H9 (cell line): ENCODE data around the gene MBP. TPM values are rescaled to one million over a fixed set of nuclear protein-coding genes. Genes with fewer than 3 reads are reported as not detected.

ENCODE experiments used
- DNase-seq: peaks from one replicate; pipeline ENCODE4 v3.0.0-alpha.2; 2017
- H2AFZ ChIP-seq: one replicate; pipeline ENCODE4 v1.6.1; 2013; ENCODE audit warnings: mild to moderate bottlenecking, low read length, control low read depth, moderate library complexity
- H2AK5ac ChIP-seq: 2 replicates; pipeline ENCODE4 v1.6.1; 2013; ENCODE audit warnings: low read length, control low read depth, mixed read lengths; ENCODE audit not compliant: insufficient read length
- H2BK120ac ChIP-seq: one replicate; pipeline ENCODE4 v1.6.1; 2013; ENCODE audit warnings: low read depth, mild to moderate bottlenecking, low read length, control low read depth, inconsistent platforms; ENCODE audit not compliant: poor library complexity, severe bottlenecking
- H2BK12ac ChIP-seq: 2 replicates; pipeline ENCODE4 v1.6.1; 2013; ENCODE audit warnings: low read length, control low read depth, mixed read lengths, low read depth; ENCODE audit not compliant: insufficient read length
- H2BK15ac ChIP-seq: 2 replicates; pipeline ENCODE4 v1.6.1; 2013; ENCODE audit warnings: low read depth, low read length, control low read depth
- H2BK20ac ChIP-seq: one replicate; pipeline ENCODE4 v1.6.1; 2013; ENCODE audit warnings: low read depth, mild to moderate bottlenecking, low read length, control low read depth, inconsistent platforms; ENCODE audit not compliant: poor library complexity, severe bottlenecking
- H2BK5ac ChIP-seq: 2 replicates; pipeline ENCODE4 v1.6.1; 2013; ENCODE audit warnings: low read length, control low read depth, mixed read lengths; ENCODE audit not compliant: insufficient read length
- H3K14ac ChIP-seq: 2 replicates; pipeline ENCODE4 v1.6.1; 2013; ENCODE audit warnings: low read length, control low read depth; ENCODE audit not compliant: insufficient read depth
- H3K18ac ChIP-seq: 2 replicates; pipeline ENCODE4 v1.6.1; 2013; ENCODE audit warnings: low read depth, mild to moderate bottlenecking, mixed read lengths, low read length, control low read depth; ENCODE audit not compliant: insufficient read length
- H3K23ac ChIP-seq: 2 replicates; pipeline ENCODE4 v1.6.1; 2013; ENCODE audit warnings: low read length, control low read depth, mixed read lengths, low read depth; ENCODE audit not compliant: insufficient read length
- H3K23me2 ChIP-seq: 2 replicates; pipeline ENCODE4 v1.6.1; 2013; ENCODE audit warnings: low read depth, mild to moderate bottlenecking, mixed read lengths, low read length, control low read depth; ENCODE audit not compliant: insufficient read length, poor library complexity, severe bottlenecking
- H3K27ac ChIP-seq: 2 replicates; pipeline ENCODE4 v1.5.1; 2013; ENCODE audit warnings: low read length, control low read depth, mixed read lengths, low read depth; ENCODE audit not compliant: insufficient read length
- H3K27me3 ChIP-seq: 2 replicates; pipeline ENCODE4 v1.6.1; 2013; ENCODE audit warnings: low read length, control low read depth, inconsistent platforms; ENCODE audit not compliant: insufficient read depth
- H3K4ac ChIP-seq: 2 replicates; pipeline ENCODE4 v1.6.1; 2013; ENCODE audit warnings: low read depth, mild to moderate bottlenecking, control low read depth, inconsistent platforms, low read length, moderate library complexity
- H3K4me1 ChIP-seq: 2 replicates; pipeline ENCODE4 v1.6.1; 2013; ENCODE audit warnings: low read length, control low read depth, inconsistent platforms; ENCODE audit not compliant: insufficient read depth
- H3K4me2 ChIP-seq: 2 replicates; pipeline ENCODE4 v1.6.1; 2013; ENCODE audit warnings: low read length, control low read depth, mixed read lengths; ENCODE audit not compliant: insufficient read length, insufficient read depth
- H3K56ac ChIP-seq: 2 replicates; pipeline ENCODE4 v1.6.1; 2013; ENCODE audit warnings: low read depth, mild to moderate bottlenecking, mixed read lengths, low read length, control low read depth; ENCODE audit not compliant: insufficient read length
- H3K79me1 ChIP-seq: 2 replicates; pipeline ENCODE4 v1.6.1; 2013; ENCODE audit warnings: low read depth, mild to moderate bottlenecking, moderate library complexity, low read length, control low read depth, inconsistent platforms; ENCODE audit not compliant: insufficient read depth, poor library complexity, severe bottlenecking
- H3K79me2 ChIP-seq: 2 replicates; pipeline ENCODE4 v1.6.1; 2013; ENCODE audit warnings: low read length, control low read depth, inconsistent platforms; ENCODE audit not compliant: insufficient read depth
- H3K9ac ChIP-seq: 2 replicates; pipeline ENCODE4 v1.6.1; 2013; ENCODE audit warnings: low read length, control low read depth, mixed read lengths; ENCODE audit not compliant: insufficient read length; ENCODE audit errors: extremely low read depth
- H3K9me3 ChIP-seq: one replicate; pipeline ENCODE4 v1.6.1; 2013; ENCODE audit warnings: low read depth, low read length, inconsistent platforms; ENCODE audit not compliant: control insufficient read depth
- H3T11ph ChIP-seq: one replicate; pipeline ENCODE4 v1.6.1; 2013; ENCODE audit warnings: mild to moderate bottlenecking, low read length, control low read depth, inconsistent platforms
- H4K20me1 ChIP-seq: one replicate; pipeline ENCODE4 v1.6.1; 2013; ENCODE audit not compliant: control insufficient read depth, insufficient read length, insufficient read depth
- H4K5ac ChIP-seq: 2 replicates; pipeline ENCODE4 v1.6.1; 2013; ENCODE audit warnings: low read depth, mild to moderate bottlenecking, mixed read lengths, low read length, control low read depth; ENCODE audit not compliant: insufficient read length
- H4K8ac ChIP-seq: replicated peaks from 2 replicates; pipeline ENCODE4 v1.6.1; 2013; ENCODE audit warnings: low read length, control low read depth, mixed read lengths, low read depth; ENCODE audit not compliant: insufficient read length
- H4K91ac ChIP-seq: 2 replicates; pipeline ENCODE4 v1.6.1; 2013; ENCODE audit warnings: low read depth, mild to moderate bottlenecking, moderate library complexity, mixed read lengths, low read length, control low read depth; ENCODE audit not compliant: insufficient read length
- H3K27ac Mint-ChIP-seq, 3 experiments: 2 replicates in 2 of 3; 3 replicates in 1 of 3; pipeline ENCODE4 v1.8.0; 2020 to 2021; ENCODE audit warnings: mixed read lengths in 3 of 3, mild to moderate bottlenecking in 1 of 3, moderate library complexity in 1 of 3
- H3K27me3 Mint-ChIP-seq: 2 replicates; pipeline ENCODE4 v1.8.0; 2021; ENCODE audit warnings: low read depth, mild to moderate bottlenecking, moderate library complexity, mixed read lengths
- H3K36me3 Mint-ChIP-seq, 3 experiments: 2 replicates in 2 of 3; 3 replicates in 1 of 3; pipeline ENCODE4 v1.8.0; 2020 to 2021; ENCODE audit warnings: low read depth in 3 of 3, mixed read lengths in 3 of 3; ENCODE audit not compliant: insufficient read depth in 1 of 3
- H3K4me1 Mint-ChIP-seq, 2 experiments: 2 replicates each; pipeline ENCODE4 v1.8.0; 2020; ENCODE audit warnings: mixed read lengths in 2 of 2
- H3K4me3 Mint-ChIP-seq, 2 experiments: 2 replicates in 1 of 2; 3 replicates in 1 of 2; pipeline ENCODE4 v1.8.0; 2020 to 2021; ENCODE audit warnings: mild to moderate bottlenecking in 2 of 2, mixed read lengths in 2 of 2, moderate library complexity in 1 of 2
- H3K9me3 Mint-ChIP-seq, 2 experiments: 2 replicates in 1 of 2; 3 replicates in 1 of 2; pipeline ENCODE4 v1.8.0; 2020; ENCODE audit warnings: mild to moderate bottlenecking in 2 of 2, mixed read lengths in 2 of 2, moderate library complexity in 1 of 2
- WGBS: extraction: QIAGEN DNeasy Blood & Tissue Kit; methylation state at CpG from one replicate; pipeline ENCODE4 v1.1.7; 2013; ENCODE audit warnings: missing lambda C conversion rate, low lambda C conversion rate, mixed read lengths; ENCODE audit not compliant: insufficient read length; ENCODE audit errors: extremely low coverage; 5-methylcytosine and 5-hydroxymethylcytosine counted together
- total RNA-seq: library from RNA; stranded (reverse); gene quantifications from 2 replicates; pipeline ENCODE4 v1.2.1, GENCODE V29; 2021
- TF ChIP-seq, protein P1 (sequence below): fragments of 200-600 bp; sonication (generic); conservative IDR thresholded peaks from 3 replicates; pipeline ENCODE4 v1.8.0; 2021; ENCODE audit warnings: antibody characterized with exemption, mild to moderate bottlenecking

MBP gene
- total RNA-seq, 1 experiment from 2014 or later, result 8.6 TPM

- Mint-ChIP-seq H3K36me3 (no peaks in the 10 kb centered on the region; a peak in 1 of 7 replicates), H3K27ac (no peak overlapping the region), H3K27me3 (no peaks in the 10 kb centered on the region), H3K4me3 (no peak overlapping the region), H3K4me1 (peaks cover 5 to 7% of the 10 kb centered on the region in 2 experiments; a peak in 3 of 4 replicates), H3K9me3 (no peaks in the 10 kb centered on the region)
- Histone ChIP-seq H2BK120ac (no peak overlapping the region), H3K27me3 (no peaks in the 10 kb centered on the region), H2BK15ac (no peak overlapping the region), H4K8ac (no peak overlapping the region), H4K91ac (no peak overlapping the region), H4K20me1 (no peaks in the 10 kb centered on the region), H3K79me1 (no peaks in the 10 kb centered on the region), H3K23me2 (no peaks in the 10 kb centered on the region), H3K79me2 (no peaks in the 10 kb centered on the region), H4K5ac (no peak overlapping the region), H2BK20ac (no peak overlapping the region), H2BK5ac (no peak overlapping the region), H3K4me2 (no peak overlapping the region), H3K14ac (no peak overlapping the region), H2AFZ (no peak overlapping the region), H3K56ac (no peak overlapping the region), H2BK12ac (no peak overlapping the region), H3K27ac (no peak overlapping the region), H2AK5ac (no peak overlapping the region), H3K4me1 (peaks cover 3% of the 10 kb centered on the region; the same call in 1 of the 2 replicates), H3K9me3 (no peaks in the 10 kb centered on the region), H3K23ac (no peak overlapping the region), H3T11ph (no peak overlapping the region), H3K4ac (no peak overlapping the region), H3K9ac (no peak overlapping the region), H3K18ac (no peak overlapping the region)
- no peak for DNase-seq
- TF ChIP-seq, protein P1, sequence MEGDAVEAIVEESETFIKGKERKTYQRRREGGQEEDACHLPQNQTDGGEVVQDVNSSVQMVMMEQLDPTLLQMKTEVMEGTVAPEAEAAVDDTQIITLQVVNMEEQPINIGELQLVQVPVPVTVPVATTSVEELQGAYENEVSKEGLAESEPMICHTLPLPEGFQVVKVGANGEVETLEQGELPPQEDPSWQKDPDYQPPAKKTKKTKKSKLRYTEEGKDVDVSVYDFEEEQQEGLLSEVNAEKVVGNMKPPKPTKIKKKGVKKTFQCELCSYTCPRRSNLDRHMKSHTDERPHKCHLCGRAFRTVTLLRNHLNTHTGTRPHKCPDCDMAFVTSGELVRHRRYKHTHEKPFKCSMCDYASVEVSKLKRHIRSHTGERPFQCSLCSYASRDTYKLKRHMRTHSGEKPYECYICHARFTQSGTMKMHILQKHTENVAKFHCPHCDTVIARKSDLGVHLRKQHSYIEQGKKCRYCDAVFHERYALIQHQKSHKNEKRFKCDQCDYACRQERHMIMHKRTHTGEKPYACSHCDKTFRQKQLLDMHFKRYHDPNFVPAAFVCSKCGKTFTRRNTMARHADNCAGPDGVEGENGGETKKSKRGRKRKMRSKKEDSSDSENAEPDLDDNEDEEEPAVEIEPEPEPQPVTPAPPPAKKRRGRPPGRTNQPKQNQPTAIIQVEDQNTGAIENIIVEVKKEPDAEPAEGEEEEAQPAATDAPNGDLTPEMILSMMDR, result no peak
- WGBS, result no CpG with 5 or more reads among the region's 16 CpGs
Observed at GRCh38 chr18:77077941-77078689, 54.5 kb downstream of the MBP start.
